Heart left ventricle (tissue), 13 donors: ENCODE measurements around the gene WDR11.

ENCODE experiments used
- CTCF ChIP-seq, 12 donors: fragments of 200-600 bp; sonication (generic) in 4 of 12; IDR thresholded peaks; one replicate each; pipeline versions ENCODE4 v1.5.0 to v1.8.0; 2018 to 2022; ENCODE audit warnings: antibody characterized with exemption in 12 of 12, mild to moderate bottlenecking in 5 of 12
- POLR2A ChIP-seq, 2 donors: fragments of 450-650 bp; IDR thresholded peaks; one replicate each; pipeline ENCODE4 v1.6.1; 2017; ENCODE audit warnings: antibody characterized with exemption in 2 of 2, mild to moderate bottlenecking in 2 of 2, moderate library complexity in 2 of 2
- donor health status: ischemic (EF 13 %, LVEDD 7.1; RV severe dilation, severe dysfunction).
- donor health status: DM: no; HTN: yes; CAD: no.
- donor health status: DM: no; HTN: no; CAD: no.
- donor health status: ischemic (EF 25% LVEDD 6.9; RV normal size, moderate dysfunction).
- donor health status: ischemic (EF 25% LVEDD 5.7; RV mildly dilated, moderate dysfunction).
- donor health status: ischemic (EF 35%, LVEDD 5.7; RV mildly dilated, moderate dysfunction).
- donor health status: nonischemic (EF 11% LVEDD 7.7; RV severe dilation, severe dysfunction).
- donor health status: DM: yes; HTN: yes; CAD: no.
- donor health status: PGD.
- donor health status: ischemic (EF 29% LVEDD 5.4; RV normal size, mild dysfunction).
- donor health status: nonischemic (EF 23%, LVEDD 6.1; RV moderate dilation, normal function).

- TF ChIP-seq CTCF (IDR thresholded peaks at IDR 0.05) (no peak), POLR2A (IDR thresholded peaks at IDR 0.05) (no peak)
Measured at GRCh38 chr10:120841522-120842189, 9.5 kb upstream of the WDR11 start.
